ENCODE results near the gene UBXN6. TPM values are rescaled to one million over a fixed set of nuclear protein-coding genes. Genes with fewer than 3 reads are reported as not detected.

Gene UBXN6
- total RNA-seq, 3 donors from 2014 or later, result 79.1 to 104 (median 96.3) TPM

DNA sequence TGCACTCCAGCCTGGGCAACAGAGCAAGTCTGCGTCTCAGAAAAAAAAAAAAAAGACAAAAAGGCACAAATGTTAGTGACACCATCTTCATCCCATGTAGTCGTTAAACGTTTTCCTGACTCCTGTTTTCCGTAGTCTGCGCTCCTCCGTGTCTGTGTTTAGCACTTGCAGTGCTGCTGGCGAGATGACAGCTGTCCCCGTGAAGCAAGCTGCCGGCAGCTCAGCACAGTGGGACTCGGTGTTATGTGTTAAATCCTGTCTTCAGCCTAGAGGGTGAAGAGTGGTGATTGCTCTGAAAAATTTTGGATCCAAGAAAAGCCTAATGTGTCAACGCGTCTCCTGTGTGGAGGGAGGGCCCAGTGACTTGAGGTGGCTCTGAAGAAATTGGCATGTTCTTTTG, 18.4 kb downstream of the UBXN6 start:
- TF ChIP-seq, protein P1, sequence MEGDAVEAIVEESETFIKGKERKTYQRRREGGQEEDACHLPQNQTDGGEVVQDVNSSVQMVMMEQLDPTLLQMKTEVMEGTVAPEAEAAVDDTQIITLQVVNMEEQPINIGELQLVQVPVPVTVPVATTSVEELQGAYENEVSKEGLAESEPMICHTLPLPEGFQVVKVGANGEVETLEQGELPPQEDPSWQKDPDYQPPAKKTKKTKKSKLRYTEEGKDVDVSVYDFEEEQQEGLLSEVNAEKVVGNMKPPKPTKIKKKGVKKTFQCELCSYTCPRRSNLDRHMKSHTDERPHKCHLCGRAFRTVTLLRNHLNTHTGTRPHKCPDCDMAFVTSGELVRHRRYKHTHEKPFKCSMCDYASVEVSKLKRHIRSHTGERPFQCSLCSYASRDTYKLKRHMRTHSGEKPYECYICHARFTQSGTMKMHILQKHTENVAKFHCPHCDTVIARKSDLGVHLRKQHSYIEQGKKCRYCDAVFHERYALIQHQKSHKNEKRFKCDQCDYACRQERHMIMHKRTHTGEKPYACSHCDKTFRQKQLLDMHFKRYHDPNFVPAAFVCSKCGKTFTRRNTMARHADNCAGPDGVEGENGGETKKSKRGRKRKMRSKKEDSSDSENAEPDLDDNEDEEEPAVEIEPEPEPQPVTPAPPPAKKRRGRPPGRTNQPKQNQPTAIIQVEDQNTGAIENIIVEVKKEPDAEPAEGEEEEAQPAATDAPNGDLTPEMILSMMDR (IDR thresholded peaks at IDR 0.05), result no peak
- intact Hi-C loops (cut with DNase I, micrococcal nuclease), result no loop called here

DNA sequence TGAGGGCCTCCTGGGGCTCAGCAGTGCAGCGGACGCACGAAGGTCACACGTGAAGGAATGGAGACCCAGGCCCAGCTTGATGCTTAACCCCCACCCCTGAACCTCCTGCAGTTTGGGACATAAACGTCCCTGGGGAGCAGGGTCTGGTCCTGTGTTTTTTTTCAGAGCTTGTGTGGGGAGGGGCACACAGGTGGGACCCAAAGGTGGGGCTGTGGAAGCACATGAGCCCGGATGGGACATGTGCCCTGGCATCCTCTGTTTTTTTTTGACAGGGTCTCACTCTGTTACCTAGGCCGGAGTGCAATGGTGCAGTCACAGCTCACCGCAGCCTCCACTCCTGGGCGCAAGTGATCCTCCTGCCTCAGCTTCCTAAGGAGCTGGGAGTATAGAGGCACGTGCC, 20.5 kb downstream of the UBXN6 start:
- no peak overlapping the region for H3K4me3 ChIP-seq
- intact Hi-C loops (cut with DNase I, micrococcal nuclease), result no loop called here
- TF ChIP-seq, protein P1 (IDR thresholded peaks at IDR 0.05), result no peak
- DNase-seq, result no peak
- no peaks in the 10 kb centered on the region for H3K9me3 ChIP-seq
- no peaks in the 10 kb centered on the region for H3K36me3 ChIP-seq (ENCODE audit: low read depth)
- no peak for ATAC-seq
- H3K4me1 ChIP-seq (ENCODE audit: low read depth), result no peaks in the 10 kb centered on the region

More for the DNA sequence above, 18.4 kb downstream of the UBXN6 start:
- Histone ChIP-seq H3K36me3 (ENCODE audit: low read depth) (no peaks in the 10 kb centered on the region), H3K4me1 (ENCODE audit: low read depth) (no peaks in the 10 kb centered on the region), H3K9me3 (no peaks in the 10 kb centered on the region), H3K4me3 (no peak overlapping the region)
- DNase-seq (no peak), ATAC-seq (no peak)

DNA sequence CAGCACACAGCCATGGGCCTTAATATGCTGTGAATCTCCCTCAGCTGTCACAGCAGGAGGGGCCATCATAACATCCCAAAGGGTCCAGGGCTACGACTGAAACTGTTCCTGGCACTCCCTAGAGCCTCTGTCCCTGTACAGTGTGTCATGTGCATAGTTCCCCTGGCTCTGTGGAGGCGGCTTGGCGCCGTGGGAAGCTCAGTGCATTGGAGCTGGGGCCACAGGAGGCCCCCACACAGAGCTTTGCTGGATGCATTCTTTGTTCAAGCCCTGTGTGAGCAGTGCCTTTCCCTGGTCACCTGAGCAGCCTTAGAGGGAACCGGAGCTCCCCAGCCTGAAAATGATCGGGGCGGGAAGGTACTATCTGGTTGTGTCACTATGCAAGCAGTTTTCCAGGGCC, 21.4 kb downstream of the UBXN6 start:
- intact Hi-C loops (cut with DNase I, micrococcal nuclease), result no loop called here
- Histone ChIP-seq H3K9me3 (no peaks in the 10 kb centered on the region), H3K4me1 (ENCODE audit: low read depth) (no peaks in the 10 kb centered on the region), H3K36me3 (ENCODE audit: low read depth) (no peaks in the 10 kb centered on the region), H3K4me3 (no peak overlapping the region)
- ATAC-seq (no peak), DNase-seq (no peak)
- TF ChIP-seq, protein P1 (IDR thresholded peaks at IDR 0.05), result no peak

DNA sequence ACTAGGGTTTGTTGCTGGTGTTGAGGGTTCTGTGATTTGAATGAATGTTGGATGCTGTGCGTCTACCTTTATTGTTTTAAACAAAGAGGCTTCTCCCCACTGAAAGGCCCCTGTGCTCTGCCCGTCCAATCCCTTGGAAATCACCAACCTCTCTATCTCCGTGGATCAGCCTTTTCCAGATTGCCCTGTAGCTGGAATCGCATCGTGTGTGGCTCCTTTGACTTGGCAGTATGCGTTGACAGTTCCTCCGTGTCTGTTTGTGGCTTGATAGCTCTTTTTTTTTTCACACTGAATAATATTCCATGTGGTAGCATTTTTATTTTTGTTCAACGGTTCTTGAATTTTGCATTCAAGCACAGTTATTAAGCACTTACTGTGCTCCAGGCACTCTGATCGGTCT, 23.2 kb downstream of the UBXN6 start:
- Histone ChIP-seq H3K4me3 (no peak overlapping the region), H3K36me3 (ENCODE audit: low read depth) (no peaks in the 10 kb centered on the region), H3K9me3 (no peaks in the 10 kb centered on the region), H3K4me1 (ENCODE audit: low read depth) (no peaks in the 10 kb centered on the region)
- DNase-seq, result no peak
- TF ChIP-seq, protein P1 (IDR thresholded peaks at IDR 0.05), result no peak
- no peak for ATAC-seq
- intact Hi-C loops (cut with DNase I, micrococcal nuclease), result no loop called here

DNA sequence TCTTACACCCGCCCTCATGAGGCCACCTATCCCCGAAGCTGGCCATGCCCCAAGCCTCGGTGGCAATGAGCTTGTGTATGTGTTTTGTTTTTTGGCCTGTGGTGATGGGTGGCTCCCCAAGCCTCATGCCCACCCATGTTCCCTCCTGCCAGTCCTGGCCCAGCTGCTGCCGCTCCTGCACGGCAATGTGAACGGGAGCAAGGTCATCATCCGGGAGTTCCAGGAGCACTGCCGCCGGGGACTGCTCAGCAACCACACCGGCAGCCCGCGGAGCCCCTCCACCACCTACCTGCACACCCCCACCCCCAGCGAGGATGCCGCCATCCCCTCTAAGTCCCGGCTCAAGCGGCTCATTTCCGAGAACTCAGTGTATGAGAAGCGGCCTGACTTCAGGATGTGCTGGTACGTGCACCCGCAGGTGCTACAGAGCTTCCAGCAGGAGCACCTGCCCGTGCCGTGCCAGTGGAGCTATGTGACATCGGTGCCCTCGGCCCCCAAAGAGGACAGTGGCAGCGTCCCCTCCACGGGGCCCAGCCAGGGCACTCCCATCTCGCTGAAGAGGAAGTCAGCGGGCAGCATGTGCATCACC, 24.6 kb downstream of the UBXN6 start:
- TF ChIP-seq, protein P1 (IDR thresholded peaks at IDR 0.05), result no peak
- H3K9me3 ChIP-seq, result no peaks in the 10 kb centered on the region
- DNase-seq (no peak), ATAC-seq (no peak)
- no peak overlapping the region for H3K4me3 ChIP-seq
- no peaks in the 10 kb centered on the region for H3K4me1 ChIP-seq (ENCODE audit: low read depth)
- intact Hi-C loops (cut with DNase I, micrococcal nuclease), result no loop called here
- no peaks in the 10 kb centered on the region for H3K36me3 ChIP-seq (ENCODE audit: low read depth)
